WTC11 (cell line): ENCODE data around the gene GFOD2. TPM values are rescaled to one million over a fixed set of nuclear protein-coding genes. Genes with fewer than 3 reads are reported as not detected.

Experiments
- ATAC-seq: fragments of 200-7000 bp; cut with Tn5 transposase; 2 replicates; pipeline ENCODE4 v1.10.0; 2021; ENCODE audit warnings: mild to moderate bottlenecking, moderate library complexity
- CTCF ChIA-PET: fragments of 300-600 bp; sonication (Branson Sonifier 250); formaldehyde crosslinking; loops from one replicate; lab custom pipeline; 2021; ENCODE audit warnings: antibody characterized with exemption; lab: Charles Lee
- POLR2A ChIA-PET: fragments of 350-600 bp; sonication (Branson Sonifier 250); formaldehyde crosslinking; loops from one replicate; lab custom pipeline; 2021; ENCODE audit warnings: antibody characterized with exemption; lab: Charles Lee
- DNase-seq: peaks from one replicate; pipeline ENCODE4 v3.0.0; 2021; ENCODE audit warnings: low spot score
- H3K27ac Mint-ChIP-seq: 2 replicates; pipeline ENCODE4 v1.8.0; 2021; ENCODE audit warnings: mixed read lengths
- H3K27me3 Mint-ChIP-seq: 2 replicates; pipeline ENCODE4 v1.8.0; 2021; ENCODE audit warnings: low read depth, mild to moderate bottlenecking, moderate library complexity, mixed read lengths
- H3K36me3 Mint-ChIP-seq: 2 replicates; pipeline ENCODE4 v1.8.0; 2021; ENCODE audit warnings: mixed read lengths
- H3K4me1 Mint-ChIP-seq: 2 replicates; pipeline ENCODE4 v1.8.0; 2022; ENCODE audit warnings: mixed read lengths
- H3K4me3 Mint-ChIP-seq: 2 replicates; pipeline ENCODE4 v1.8.0; 2021; ENCODE audit warnings: mild to moderate bottlenecking, moderate library complexity, mixed read lengths
- H3K9me3 Mint-ChIP-seq: 2 replicates; pipeline ENCODE4 v1.8.0; 2021; ENCODE audit warnings: mixed read lengths
- ATF1 ChIP-seq: sonication (generic); formaldehyde crosslinking; IDR thresholded peaks from 2 replicates; pipeline ENCODE4 v1.8.1; 2023; ENCODE audit warnings: mild to moderate bottlenecking, moderate library complexity, missing genetic modification reagents
- ATF2 ChIP-seq: sonication (generic); formaldehyde crosslinking; IDR thresholded peaks from 2 replicates; pipeline ENCODE4 v1.8.1; 2022; ENCODE audit warnings: low read depth, missing genetic modification reagents, borderline replicate concordance
- CREM ChIP-seq: sonication (generic); formaldehyde crosslinking; IDR thresholded peaks from 2 replicates; pipeline ENCODE4 v1.8.1; 2022; ENCODE audit warnings: mild to moderate bottlenecking, missing genetic modification reagents, moderate library complexity
- CTCF ChIP-seq: fragments of 200-600 bp; IDR thresholded peaks from 2 replicates; pipeline ENCODE4 v1.8.0; 2022; ENCODE audit warnings: antibody characterized with exemption
- ERG ChIP-seq: fragments of 250-450 bp; sonication (Bioruptor Pico); IDR thresholded peaks from 2 replicates; pipeline ENCODE4 v1.8.0; 2021; ENCODE audit warnings: mild to moderate bottlenecking
- ESRRA ChIP-seq: sonication (generic); formaldehyde crosslinking; IDR thresholded peaks from 2 replicates; pipeline ENCODE4 v1.8.1; 2022; ENCODE audit warnings: mild to moderate bottlenecking, missing genetic modification reagents, borderline replicate concordance
- ETV6 ChIP-seq: sonication (generic); formaldehyde crosslinking; IDR thresholded peaks from 2 replicates; pipeline ENCODE4 v1.8.1; 2022; ENCODE audit warnings: mild to moderate bottlenecking, missing genetic modification reagents
- GRHL2 ChIP-seq: fragments of 250-450 bp; sonication (Bioruptor Pico); IDR thresholded peaks from 2 replicates; pipeline ENCODE4 v1.8.0; 2022; ENCODE audit warnings: mild to moderate bottlenecking, moderate library complexity; ENCODE audit not compliant: insufficient replicate concordance, severe bottlenecking
- HMGA2 ChIP-seq: fragments of 250-450 bp; sonication (Bioruptor Pico); IDR thresholded peaks from 2 replicates; pipeline ENCODE4 v1.4.0; 2021; ENCODE audit warnings: mild to moderate bottlenecking, moderate library complexity
- IRF1 ChIP-seq: sonication (generic); formaldehyde crosslinking; IDR thresholded peaks from 2 replicates; pipeline ENCODE4 v1.8.0; 2023; ENCODE audit warnings: missing genetic modification reagents
- JAZF1 ChIP-seq: fragments of 250-450 bp; sonication (Bioruptor Pico); IDR thresholded peaks from 2 replicates; pipeline ENCODE4 v1.9.0; 2021; ENCODE audit warnings: moderate library complexity, mild to moderate bottlenecking, inconsistent platforms
- MLX ChIP-seq: sonication (generic); formaldehyde crosslinking; IDR thresholded peaks from 2 replicates; pipeline ENCODE4 v1.8.1; 2023; ENCODE audit warnings: mild to moderate bottlenecking, missing genetic modification reagents, moderate library complexity
- NFE2L1 ChIP-seq: sonication (generic); formaldehyde crosslinking; IDR thresholded peaks from 2 replicates; pipeline ENCODE4 v1.8.1; 2023; ENCODE audit warnings: missing genetic modification reagents
- NR2C2 ChIP-seq: sonication (generic); formaldehyde crosslinking; IDR thresholded peaks from 2 replicates; pipeline ENCODE4 v1.8.0; 2022; ENCODE audit warnings: mild to moderate bottlenecking, missing genetic modification reagents
- NR3C1 ChIP-seq: sonication (generic); formaldehyde crosslinking; conservative IDR thresholded peaks from 2 replicates; pipeline ENCODE4 v1.8.1; 2023; ENCODE audit warnings: low read depth, mild to moderate bottlenecking, missing genetic modification reagents
- OVOL2 ChIP-seq: fragments of 250-450 bp; sonication (Bioruptor Pico); IDR thresholded peaks from 2 replicates; pipeline ENCODE4 v1.9.0; 2021; ENCODE audit warnings: mild to moderate bottlenecking, borderline replicate concordance
- PREB ChIP-seq: sonication (generic); formaldehyde crosslinking; IDR thresholded peaks from 2 replicates; pipeline ENCODE4 v1.8.1; 2022; ENCODE audit warnings: mild to moderate bottlenecking, missing genetic modification reagents, moderate library complexity, borderline replicate concordance
- USF2 ChIP-seq: sonication (generic); formaldehyde crosslinking; IDR thresholded peaks from 2 replicates; pipeline ENCODE4 v1.8.1; 2023; ENCODE audit warnings: mild to moderate bottlenecking, missing genetic modification reagents, moderate library complexity
- ZBTB43 ChIP-seq: sonication (generic); formaldehyde crosslinking; IDR thresholded peaks from 2 replicates; pipeline ENCODE4 v1.8.1; 2023; ENCODE audit warnings: mild to moderate bottlenecking, missing genetic modification reagents
- ZMAT4 ChIP-seq: fragments of 250-450 bp; sonication (Bioruptor Pico); IDR thresholded peaks from 2 replicates; pipeline ENCODE4 v1.9.0; 2021; ENCODE audit warnings: mild to moderate bottlenecking
- ZNF232 ChIP-seq: sonication (generic); formaldehyde crosslinking; IDR thresholded peaks from 2 replicates; pipeline ENCODE4 v1.8.0; 2022; ENCODE audit warnings: mild to moderate bottlenecking, missing genetic modification reagents
- ZNF263 ChIP-seq: sonication (generic); formaldehyde crosslinking; IDR thresholded peaks from 2 replicates; pipeline ENCODE4 v1.8.1; 2022; ENCODE audit warnings: low read depth, mild to moderate bottlenecking, moderate library complexity, missing genetic modification reagents
- ZNF423 ChIP-seq: fragments of 250-450 bp; sonication (Bioruptor Pico); IDR thresholded peaks from 2 replicates; pipeline ENCODE4 v2.1.2; 2022; ENCODE audit warnings: mild to moderate bottlenecking, moderate library complexity
- ZNF671 ChIP-seq: fragments of 250-450 bp; sonication (Bioruptor Pico); IDR thresholded peaks from 2 replicates; pipeline ENCODE4 v1.8.0; 2021; ENCODE audit warnings: mild to moderate bottlenecking
- ZSCAN18 ChIP-seq: fragments of 250-450 bp; sonication (Bioruptor Pico); IDR thresholded peaks from 2 replicates; pipeline ENCODE4 v2.1.2; 2022; ENCODE audit warnings: mild to moderate bottlenecking, moderate library complexity
- total RNA-seq: library from RNA; stranded (reverse); gene quantifications from 3 replicates; pipeline ENCODE4 v1.2.3, GENCODE V29; 2021

Gene GFOD2
- total RNA-seq, 1 experiment from 2014 or later: 29.5 TPM

GRCh38 chr16:67676939-67677338 is 42.2 kb downstream of the GFOD2 start (continued):
- TF ChIP-seq PREB (CRISPR knock-in tag): no peak
- no peak for TF ChIP-seq CTCF
- TF ChIP-seq USF2 (CRISPR knock-in tag): no peak
- TF ChIP-seq ATF2 (CRISPR knock-in tag): no peak
- no peak for TF ChIP-seq NR2C2
- no peak for TF ChIP-seq MLX
- TF ChIP-seq NR3C1 (CRISPR knock-in tag): no peak
- TF ChIP-seq, all 79 proteins: peak for 0

- DNase-seq: no peak
- no peak for ATAC-seq
- Mint-ChIP-seq H3K27me3 (no peaks in the 10 kb centered on the region), H3K4me3 (no peak overlapping the region), H3K9me3 (no peaks in the 10 kb centered on the region), H3K36me3 (no peaks in the 10 kb centered on the region), H3K4me1 (no peaks in the 10 kb centered on the region; the same call in 1 of the 2 replicates), H3K27ac (no peak overlapping the region)
- POLR2A ChIA-PET: interaction anchor here (0.6 kb wide), 1 partner anchor 19 kb away, joined by 4 read pairs; no protein-coding TSS in a partner anchor
- CTCF ChIA-PET: interaction anchor here (0.8 to 1.6 kb wide), 2 partner anchors 13 to 140 kb away, joined by 4 to 5 read pairs; no protein-coding TSS in a partner anchor
- TF ChIP-seq ESRRA (CRISPR knock-in tag): no peak
- TF ChIP-seq ZMAT4 (CRISPR knock-in tag): no peak
- no peak for TF ChIP-seq JAZF1 (CRISPR knock-in tag)
- TF ChIP-seq ZSCAN18: no peak
- no peak for TF ChIP-seq ETV6 (CRISPR knock-in tag)
- no peak for TF ChIP-seq HMGA2 (CRISPR knock-in tag)
- TF ChIP-seq USF2 (CRISPR knock-in tag): no peak
- no peak for TF ChIP-seq ZNF423 (CRISPR knock-in tag)
- no peak for TF ChIP-seq ZNF263 (CRISPR knock-in tag)
- no peak for TF ChIP-seq OVOL2 (CRISPR knock-in tag)
- no peak for TF ChIP-seq GRHL2
- TF ChIP-seq ZBTB43 (CRISPR knock-in tag): no peak
- no peak for TF ChIP-seq NFE2L1 (CRISPR knock-in tag)
- no peak for TF ChIP-seq ZNF232
- TF ChIP-seq ZNF671 (CRISPR knock-in tag): no peak
- TF ChIP-seq ATF1 (CRISPR knock-in tag): no peak
- TF ChIP-seq CREM: no peak
- TF ChIP-seq ERG (CRISPR knock-in tag): no peak
- no peak for TF ChIP-seq IRF1 (CRISPR knock-in tag)
These were observed 42.6 kb downstream of the GFOD2 start for GRCh38 chr16:67676516-67676915.
